Measurements from ENCODE around the gene CAMTA1.
"Not testable (repeated sequence)": the region's sequence is repeated elsewhere in the genome, so short reads cannot be mapped to it uniquely, and the experiment has no call there.

Gene CAMTA1

GRCh38 chr1:7590426-7590790, 805.2 kb downstream of the CAMTA1 start:
- no peak for DNase-seq (ENCODE audit: low read depth)

GRCh38 chr1:7591565-7591964, 806.3 kb downstream of the CAMTA1 start:
- no peak for DNase-seq (ENCODE audit: low read depth)

GRCh38 chr1:7592120-7592798, 807.0 kb downstream of the CAMTA1 start:
- DNase-seq (ENCODE audit: low read depth), result no peak

- DNase-seq (ENCODE audit: low read depth), result no peak
Measured at GRCh38 chr1:7594002-7594713, 808.9 kb downstream of the CAMTA1 start.

GRCh38 chr1:7594714-7595295, 809.6 kb downstream of the CAMTA1 start:
- no peak for DNase-seq (ENCODE audit: low read depth)

- no peak for DNase-seq (ENCODE audit: low read depth)
Measured at GRCh38 chr1:7595336-7595735, 810.1 kb downstream of the CAMTA1 start.

- DNase-seq (ENCODE audit: low read depth), result no peak
Measured at GRCh38 chr1:7596126-7596965, 811.1 kb downstream of the CAMTA1 start.

- DNase-seq (ENCODE audit: low read depth), result not testable (repeated sequence)
Measured at GRCh38 chr1:7598058-7598457, 812.8 kb downstream of the CAMTA1 start.

GRCh38 chr1:7604906-7605305, 819.7 kb downstream of the CAMTA1 start:
- not testable (repeated sequence) for DNase-seq (ENCODE audit: low read depth)

GRCh38 chr1:7606096-7606495, 820.8 kb downstream of the CAMTA1 start:
- DNase-seq (ENCODE audit: low read depth), result no peak

GRCh38 chr1:7607097-7607496, 821.8 kb downstream of the CAMTA1 start:
- DNase-seq (ENCODE audit: low read depth), result no peak

- DNase-seq (ENCODE audit: low read depth), result no peak
Measured at GRCh38 chr1:7608628-7609305, 823.5 kb downstream of the CAMTA1 start.

- no peak for DNase-seq (ENCODE audit: low read depth)
Measured at GRCh38 chr1:7609311-7609994, 824.2 kb downstream of the CAMTA1 start.

- no peak for DNase-seq (ENCODE audit: low read depth)
Measured at GRCh38 chr1:7610106-7610731, 825.0 kb downstream of the CAMTA1 start.

- DNase-seq (ENCODE audit: low read depth), result no peak
Measured at GRCh38 chr1:7610936-7611335, 825.7 kb downstream of the CAMTA1 start.

- no peak for DNase-seq (ENCODE audit: low read depth)
Measured at GRCh38 chr1:7611421-7612010, 826.3 kb downstream of the CAMTA1 start.

GRCh38 chr1:7613106-7613850, 828.0 kb downstream of the CAMTA1 start:
- DNase-seq (ENCODE audit: low read depth), result no peak

GRCh38 chr1:7613851-7614205, 828.6 kb downstream of the CAMTA1 start:
- DNase-seq (ENCODE audit: low read depth), result no peak

GRCh38 chr1:7614576-7615074, 829.4 kb downstream of the CAMTA1 start:
- no peak for DNase-seq (ENCODE audit: low read depth)

GRCh38 chr1:7615138-7615537, 829.9 kb downstream of the CAMTA1 start:
- no peak for DNase-seq (ENCODE audit: low read depth)
